Erythroblast (primary cell): Measurements from ENCODE around the gene CDH7.
A peak's percentile ranks its signal among the peaks of the same experiment; 100 is the strongest.

ENCODE experiments used
- DNase-seq, 2 experiments: peaks; one replicate each; lab custom pipeline; 2025; lab: John Stamatoyannopoulos, UW
- GATA1 ChIP-seq: IDR thresholded peaks from 2 replicates; pipeline ENCODE4 v1.6.1; 2011; ENCODE audit warnings: low read depth, mild to moderate bottlenecking, control low read depth, low read length, moderate library complexity
- POLR2A ChIP-seq: IDR thresholded peaks from 2 replicates; pipeline ENCODE4 v1.6.1; 2011; ENCODE audit warnings: mild to moderate bottlenecking, low read length

The CDH7 gene

DNA sequence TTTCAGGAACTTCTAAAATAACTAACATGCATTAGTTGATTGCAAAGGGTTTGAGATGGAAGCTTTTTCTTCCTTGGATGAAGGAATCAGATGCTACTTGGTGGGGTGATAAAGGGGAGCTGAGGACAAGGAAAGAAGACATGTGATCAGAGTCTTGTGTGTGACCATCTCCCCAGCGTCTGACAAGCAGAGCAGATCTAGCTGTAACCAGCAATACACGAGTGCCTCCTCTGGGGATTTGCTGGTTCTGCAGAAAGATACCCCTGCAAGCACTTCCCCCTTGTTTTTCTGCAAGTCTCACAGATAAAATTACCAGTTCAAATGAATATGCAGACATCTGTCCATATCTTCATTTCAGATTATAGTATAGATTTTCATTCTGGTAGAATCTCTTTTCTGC is 2.7 kb downstream of the CDH7 start:
- TF ChIP-seq GATA1 (no peak), POLR2A (no peak)
- peak; percentile 22 to 24 for DNase-seq

DNA sequence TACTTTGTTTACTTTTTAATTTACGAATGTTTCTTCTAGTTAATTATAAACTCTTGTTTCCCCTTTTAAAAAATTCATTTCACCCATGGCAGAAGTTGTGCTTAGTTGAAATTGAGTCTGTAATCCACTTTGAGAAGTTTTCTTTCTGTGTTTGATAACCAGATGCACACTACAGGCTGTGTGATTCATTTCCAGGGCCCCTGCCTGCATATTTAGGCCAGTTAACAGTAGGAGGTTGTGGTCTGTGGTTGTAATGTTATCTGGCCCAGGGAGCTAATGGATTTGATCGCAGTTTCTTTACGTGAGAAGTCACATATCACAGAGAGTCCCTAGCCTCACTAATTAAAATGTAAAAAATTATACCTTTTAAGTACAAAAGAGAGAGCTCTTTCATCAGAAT is 3.3 kb downstream of the CDH7 start:
- no peak for TF ChIP-seq GATA1
- TF ChIP-seq POLR2A: no peak
- no peak for DNase-seq

DNA sequence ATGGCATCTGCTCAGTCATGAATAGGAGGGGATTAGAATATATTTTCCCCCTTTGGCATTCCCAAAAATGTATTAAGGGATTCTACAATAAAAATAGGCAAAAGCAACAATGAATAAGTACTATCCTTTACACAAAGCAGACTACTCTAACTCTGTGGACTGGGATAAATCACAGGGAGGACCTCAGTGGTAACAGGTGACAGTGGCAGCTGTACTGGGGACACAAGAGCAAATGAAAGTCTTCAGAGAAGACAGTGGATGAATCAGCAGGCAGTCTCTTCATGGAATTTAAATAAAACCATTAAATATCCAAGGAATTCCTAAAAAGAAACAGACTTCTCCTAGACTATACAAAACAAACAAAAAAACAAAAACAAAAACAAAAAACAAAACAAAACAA is 4.8 kb downstream of the CDH7 start:
- no peak for DNase-seq
- TF ChIP-seq GATA1: no peak
- no peak for TF ChIP-seq POLR2A

DNA sequence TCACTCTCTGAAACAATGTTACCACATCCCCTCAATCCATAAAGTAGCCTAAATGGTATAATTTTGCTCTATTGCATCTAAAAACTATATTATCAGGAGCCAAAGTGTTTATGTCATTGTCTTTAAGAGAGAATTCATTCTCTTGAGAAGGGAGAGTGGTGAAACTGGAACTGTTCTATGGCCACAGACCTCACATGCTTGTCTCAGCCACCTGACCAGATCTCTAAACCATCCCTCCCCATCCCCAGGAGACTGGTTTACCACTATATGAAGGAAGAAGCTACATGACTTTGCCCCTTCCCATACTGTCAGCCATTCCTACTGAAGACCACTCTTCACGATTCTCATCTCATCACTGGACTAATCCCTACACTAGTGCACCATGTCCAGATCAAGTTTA is 9.6 kb downstream of the CDH7 start:
- DNase-seq: no peak

DNA sequence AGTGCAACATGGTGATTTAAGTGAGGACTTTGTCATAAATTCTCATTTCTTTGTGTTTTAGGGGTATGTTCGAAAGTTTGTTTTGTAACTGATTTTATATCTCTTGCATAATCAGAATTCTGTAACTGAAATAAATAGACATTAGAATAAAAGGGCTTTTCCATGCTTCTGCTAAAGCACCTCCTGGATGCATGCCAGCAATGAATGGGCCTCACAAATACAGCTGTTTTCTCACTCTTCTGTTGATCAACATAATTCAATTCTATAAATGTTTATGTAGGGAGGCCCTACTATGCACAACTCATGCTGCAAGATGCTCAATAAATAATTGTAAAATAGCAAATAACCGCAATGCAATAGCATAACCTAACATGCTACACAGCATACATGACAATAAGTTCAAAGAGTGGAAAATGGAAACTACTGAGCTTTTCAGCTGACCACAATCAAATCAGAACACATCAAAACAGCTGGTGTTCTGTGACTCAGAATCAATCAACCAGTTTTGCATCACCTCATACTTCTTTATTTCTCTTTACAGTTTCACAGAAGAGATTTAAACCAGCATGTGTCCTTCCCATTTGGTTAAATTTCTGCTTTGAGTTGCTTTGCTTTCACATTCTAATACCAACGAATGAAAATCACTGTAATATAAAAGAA is 11.0 kb downstream of the CDH7 start:
- DNase-seq: no peak
- TF ChIP-seq GATA1 (no peak), POLR2A (no peak)

More for the DNA sequence above, 9.6 kb downstream of the CDH7 start:
- no peak for TF ChIP-seq GATA1
- TF ChIP-seq POLR2A: no peak

DNA sequence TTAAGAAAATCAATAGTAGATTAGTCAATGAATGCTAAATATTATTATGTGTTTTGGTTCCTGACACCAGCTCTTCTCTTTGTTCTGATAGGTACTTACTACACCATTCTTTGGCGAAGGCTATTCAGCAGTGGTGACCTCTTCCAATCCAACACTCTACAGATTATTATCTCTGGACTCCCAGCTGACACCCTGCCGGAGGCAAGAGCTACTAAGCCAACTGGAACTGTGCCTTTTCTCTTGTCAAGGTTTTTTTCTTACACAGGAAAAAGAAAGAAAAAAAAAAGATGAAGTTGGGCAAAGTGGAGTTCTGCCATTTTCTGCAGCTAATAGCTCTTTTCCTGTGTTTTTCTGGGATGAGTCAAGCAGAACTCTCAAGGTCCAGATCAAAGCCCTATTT is 11.7 kb downstream of the CDH7 start:
- TF ChIP-seq GATA1 (no peak), POLR2A (no peak)
- no peak for DNase-seq

DNA sequence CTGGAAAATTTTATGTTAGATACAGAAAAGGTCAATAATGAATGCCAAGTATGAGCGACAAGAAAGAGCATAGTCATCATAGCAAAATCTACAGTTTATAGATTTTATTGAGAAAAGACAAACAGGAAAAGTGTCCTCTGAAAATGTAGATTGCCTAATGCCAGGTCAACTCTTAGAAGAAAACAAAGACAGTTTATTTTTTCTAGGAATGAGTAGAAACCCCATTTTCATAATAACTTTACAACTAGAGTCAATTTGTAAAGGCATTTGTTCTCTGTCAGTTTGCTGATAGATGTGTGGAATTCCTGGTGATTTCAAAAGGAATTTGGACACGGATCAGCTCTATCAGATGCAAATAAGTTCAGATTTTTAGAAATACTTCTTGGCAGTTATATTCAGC is 16.6 kb downstream of the CDH7 start:
- no peak for TF ChIP-seq GATA1
- no peak for TF ChIP-seq POLR2A
- no peak for DNase-seq

DNA sequence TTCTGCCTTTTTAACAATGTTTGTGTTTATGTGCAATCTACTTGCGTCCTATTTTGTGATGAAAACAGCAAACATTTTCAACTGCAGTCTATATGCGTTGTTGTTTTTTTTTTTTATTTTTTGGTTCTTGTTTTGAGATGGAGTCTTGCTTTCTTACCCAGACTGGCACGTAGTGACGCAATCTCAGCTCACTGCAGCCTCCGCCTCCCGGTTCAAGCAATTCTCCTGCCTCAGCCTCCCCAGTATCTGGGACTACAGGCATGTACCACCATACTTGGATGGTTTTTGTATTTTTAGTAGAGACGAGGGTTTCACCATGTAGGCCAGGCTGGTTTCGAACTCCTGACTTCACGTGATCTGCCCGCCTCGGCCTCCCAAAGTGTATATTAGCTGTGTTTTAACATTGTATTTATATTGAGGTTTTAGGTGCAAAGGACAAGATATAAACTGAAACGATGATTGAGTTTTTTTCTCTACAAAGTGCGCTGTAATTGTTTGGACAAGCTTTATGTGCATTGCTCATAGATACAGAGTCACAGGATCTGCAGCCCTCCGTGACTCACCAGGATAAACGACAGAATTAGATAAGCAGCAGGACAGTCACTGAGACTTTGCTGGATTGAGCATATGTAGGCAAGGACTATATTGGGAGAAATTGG is 17.4 kb downstream of the CDH7 start:
- TF ChIP-seq GATA1 (no peak), POLR2A (no peak)
- no peak for DNase-seq

DNA sequence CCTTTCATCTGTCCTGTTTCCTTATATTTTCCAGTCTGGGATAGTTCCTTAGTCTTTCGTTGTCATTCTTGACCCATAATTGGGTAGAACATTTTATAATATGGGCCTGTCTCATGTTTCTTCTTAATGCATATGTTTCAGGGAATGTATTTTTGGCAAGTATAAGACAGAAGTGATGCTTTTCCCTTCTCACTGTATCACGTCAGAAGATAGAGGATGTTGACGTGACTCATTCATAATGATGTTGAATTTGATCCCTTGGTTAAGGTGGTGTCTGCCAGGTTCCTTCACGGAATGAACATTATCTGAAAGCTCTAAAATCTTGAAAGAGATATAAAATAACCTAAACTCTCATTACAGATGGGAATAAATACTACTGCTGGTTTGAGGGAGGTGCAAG is 18.8 kb downstream of the CDH7 start:
- DNase-seq: no peak
- TF ChIP-seq POLR2A (no peak), GATA1 (no peak)

DNA sequence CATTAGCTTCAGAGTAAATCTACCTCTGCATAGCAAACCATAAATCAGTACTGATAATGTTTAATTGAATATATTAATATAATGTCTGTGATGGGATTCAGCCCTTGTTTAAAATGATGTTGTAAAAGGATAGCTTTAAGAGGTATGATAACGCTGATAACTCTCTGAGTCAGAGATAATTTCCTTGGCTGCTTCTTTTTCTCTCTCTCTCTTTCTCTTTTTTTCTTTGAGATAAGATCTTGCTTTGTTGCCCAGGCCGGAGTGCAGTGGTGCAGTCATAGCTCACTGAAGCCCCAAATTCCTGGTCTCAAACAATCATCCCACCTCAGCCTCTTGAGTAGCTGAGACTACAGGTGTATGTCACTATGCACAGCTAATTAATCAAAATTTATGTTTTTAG is 35.7 kb downstream of the CDH7 start:
- TF ChIP-seq GATA1 (no peak), POLR2A (no peak)
- no peak for DNase-seq

DNA sequence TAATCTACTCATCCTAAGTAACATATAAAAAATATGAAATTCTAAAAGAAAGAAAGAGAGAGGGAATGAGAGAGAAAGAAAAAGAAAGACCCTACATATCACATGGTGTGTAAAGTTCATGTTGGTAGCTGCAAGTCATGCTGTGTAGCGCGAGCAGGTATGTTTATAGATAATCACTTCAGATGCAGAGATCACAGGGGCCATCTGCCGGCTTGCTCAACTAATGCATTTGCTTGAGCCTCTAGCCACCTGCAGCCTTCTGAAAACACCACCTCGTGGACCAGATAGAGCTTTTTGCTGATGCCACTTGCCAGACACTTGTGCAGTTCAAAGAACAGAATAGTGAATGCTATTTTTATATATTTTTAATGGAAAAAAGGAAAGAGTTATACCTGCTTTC is 37.6 kb downstream of the CDH7 start:
- TF ChIP-seq POLR2A (no peak), GATA1 (no peak)

DNA sequence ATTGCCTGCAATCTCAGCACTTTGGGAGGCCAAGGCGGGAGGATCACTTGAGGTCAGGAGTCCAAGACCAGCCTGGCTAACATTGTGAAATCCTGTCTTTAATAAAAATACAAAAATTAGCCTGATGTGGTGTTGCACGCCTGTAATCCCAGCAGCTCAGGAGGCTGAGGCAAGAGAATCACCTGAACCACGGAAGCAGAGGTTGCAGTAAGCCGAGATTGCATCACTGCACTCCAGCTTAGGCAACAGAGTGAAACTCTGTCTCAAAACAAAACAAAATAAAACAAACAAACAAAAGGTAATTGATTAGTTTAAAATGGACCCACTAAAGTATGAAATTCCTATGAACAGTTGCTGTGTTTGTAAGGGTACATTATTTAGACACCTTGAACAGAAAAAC is 39.8 kb downstream of the CDH7 start:
- no peak for TF ChIP-seq GATA1
- no peak for TF ChIP-seq POLR2A

More for the DNA sequence above, 37.6 kb downstream of the CDH7 start:
- no peak for DNase-seq

DNA sequence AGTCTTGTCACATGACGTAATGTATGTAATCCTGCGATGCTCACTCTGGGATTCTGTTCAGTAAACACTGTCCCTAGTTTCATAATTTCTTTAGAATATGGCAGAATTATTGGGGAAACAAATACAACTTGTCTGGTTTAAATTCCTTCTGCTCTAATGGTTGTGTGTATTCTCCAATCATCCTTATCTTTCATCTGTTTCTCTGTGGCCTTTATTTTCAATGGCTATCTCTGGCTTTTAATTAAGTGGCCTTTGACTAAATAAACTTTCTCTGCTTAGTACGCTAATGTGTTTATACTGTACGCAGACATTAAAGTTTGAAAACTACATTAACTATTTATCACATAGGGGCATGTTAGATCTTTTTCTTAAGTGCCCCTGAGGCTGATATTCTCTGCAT is 40.9 kb downstream of the CDH7 start:
- TF ChIP-seq POLR2A: no peak
- TF ChIP-seq GATA1: no peak
- no peak for DNase-seq

More for the DNA sequence above, 39.8 kb downstream of the CDH7 start:
- no peak for DNase-seq

DNA sequence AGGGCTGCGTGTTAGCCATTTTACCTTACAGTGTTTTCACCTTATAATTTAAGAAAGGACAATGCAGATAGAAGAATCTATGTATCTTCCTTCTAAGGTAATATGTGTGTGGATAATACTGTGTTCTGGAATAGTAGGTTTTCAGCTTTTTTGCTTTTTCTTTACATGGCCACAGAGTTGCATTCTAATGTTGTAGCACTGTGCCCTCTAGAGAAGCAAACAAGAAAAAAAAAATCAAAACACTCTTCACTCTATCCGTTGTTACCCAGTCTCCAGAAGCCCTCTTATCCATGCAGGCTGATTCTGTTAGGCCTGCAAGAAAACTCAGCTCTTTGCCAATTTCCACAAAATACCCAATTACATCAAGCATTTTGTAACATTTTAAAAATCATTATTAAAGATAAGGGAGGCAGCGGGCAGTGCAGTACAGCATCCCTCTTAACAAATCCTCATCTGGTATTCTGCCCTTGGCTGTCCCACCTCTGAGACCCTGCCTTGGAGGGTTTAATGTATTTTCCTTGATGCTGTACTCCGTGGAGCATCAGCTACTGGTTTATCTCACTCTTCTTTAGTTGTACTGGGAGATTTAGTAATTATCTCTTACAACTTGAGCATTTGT is 41.8 kb downstream of the CDH7 start:
- TF ChIP-seq POLR2A (no peak), GATA1 (no peak)
- DNase-seq: no peak
